ENCODE measurements around the gene NMRK1.

Gene NMRK1

DNA sequence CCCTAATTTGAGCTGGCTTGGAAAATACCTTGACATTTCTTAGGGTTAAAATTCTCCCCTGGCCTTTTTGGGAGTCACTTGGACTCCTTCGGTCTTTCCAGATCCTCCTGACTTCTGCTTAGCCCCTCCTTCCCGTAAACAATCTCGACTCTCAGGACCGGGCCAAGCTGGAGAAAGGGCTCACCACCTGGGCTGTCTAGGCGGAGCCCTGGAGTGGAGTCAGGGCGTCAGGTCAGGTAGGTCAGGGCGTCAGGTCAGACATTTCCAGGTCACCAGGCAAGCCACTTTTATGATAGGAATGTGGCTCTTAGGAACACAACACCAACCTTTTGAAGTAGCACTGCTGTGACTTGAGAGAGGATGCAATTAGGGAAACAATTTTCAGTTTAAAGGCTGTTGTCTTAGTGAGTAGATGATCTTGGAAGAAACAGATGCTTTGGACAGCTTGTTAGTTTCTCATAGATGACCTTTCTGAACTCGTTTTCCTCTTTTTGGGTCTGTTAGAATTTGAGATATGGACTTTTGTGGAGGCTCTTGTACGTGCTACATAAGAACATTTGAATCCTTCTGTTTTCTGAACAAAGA is 13.1 kb upstream of the NMRK1 start:
- no peak for DNase-seq

DNA sequence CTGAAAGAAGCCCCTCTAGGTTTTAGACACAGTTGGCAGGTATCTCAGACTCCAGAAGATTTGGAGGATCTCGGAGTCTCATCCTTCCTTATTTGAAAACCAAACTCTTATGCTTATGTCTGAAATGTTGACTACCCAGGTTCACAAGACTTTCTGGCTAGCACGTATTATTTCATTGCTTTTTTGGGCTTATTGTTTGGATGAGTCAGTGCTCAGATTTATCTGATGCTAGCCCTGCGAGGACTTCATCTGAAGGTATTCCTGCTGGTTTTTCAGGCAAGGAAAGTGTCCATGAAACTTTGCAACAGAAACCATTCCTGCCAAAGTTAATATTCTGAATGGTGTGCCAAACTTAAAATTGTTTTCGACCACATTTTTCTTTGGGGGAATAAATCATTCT is 8.8 kb upstream of the NMRK1 start:
- DNase-seq = no peak

DNA sequence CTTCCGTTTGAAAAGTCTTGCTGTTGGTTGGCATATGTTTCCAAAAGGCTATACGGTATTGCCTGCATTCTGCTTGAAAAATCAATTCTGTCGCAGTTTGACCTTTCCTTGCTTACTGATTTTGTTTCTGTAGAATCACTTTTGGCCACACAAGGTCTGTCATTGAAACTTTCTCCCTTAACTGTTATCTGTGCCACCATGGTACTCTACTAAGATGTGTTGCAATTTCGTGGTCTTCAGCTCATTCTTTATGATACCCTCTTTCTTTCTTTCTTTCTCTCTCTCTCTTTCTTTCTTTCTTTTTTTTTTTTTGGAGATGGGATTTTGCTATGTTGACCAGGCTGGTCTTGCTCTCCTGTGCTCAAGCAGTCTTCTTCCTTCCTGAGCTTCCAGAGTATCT is 4.8 kb upstream of the NMRK1 start:
- DNase-seq = no peak

DNA sequence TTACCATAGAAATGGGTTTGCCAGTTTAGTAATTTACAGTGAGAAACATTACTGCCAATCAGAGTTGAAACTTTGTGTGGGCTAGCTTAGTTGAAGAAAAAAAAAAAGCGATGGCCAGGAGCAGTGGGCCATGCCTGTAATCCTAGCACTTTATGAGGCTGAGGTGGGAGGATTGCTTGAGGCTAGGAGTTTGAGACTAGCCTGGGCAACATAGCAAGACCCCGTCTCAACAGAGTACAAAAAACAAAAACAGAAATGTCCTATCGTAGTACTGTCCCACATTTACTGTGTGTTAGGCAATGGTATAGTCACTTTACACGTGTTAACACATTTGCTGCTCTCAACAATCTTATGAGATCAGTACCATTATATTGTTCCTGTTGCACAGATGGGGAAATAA is 2.6 kb upstream of the NMRK1 start:
- no peak for DNase-seq

DNA sequence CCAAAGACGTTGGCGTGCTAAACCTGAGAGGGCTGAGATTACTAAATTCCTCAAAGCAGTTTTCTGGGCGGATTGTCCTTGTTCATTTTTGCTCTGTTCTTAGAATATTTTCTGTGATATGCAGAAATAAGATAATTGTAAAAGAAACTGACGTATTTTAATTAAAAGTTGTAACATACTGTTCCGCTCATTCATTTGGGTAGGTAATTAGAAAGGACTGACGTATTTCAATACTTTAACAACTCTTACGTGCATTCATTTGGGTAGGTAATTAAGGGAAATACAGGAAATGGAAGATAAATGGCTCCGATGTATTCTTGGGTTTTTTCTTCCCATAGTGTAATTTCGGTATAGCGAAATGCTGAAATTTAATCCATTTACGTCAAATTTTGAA is 1.4 kb upstream of the NMRK1 start:
- DNase-seq = no peak

DNA sequence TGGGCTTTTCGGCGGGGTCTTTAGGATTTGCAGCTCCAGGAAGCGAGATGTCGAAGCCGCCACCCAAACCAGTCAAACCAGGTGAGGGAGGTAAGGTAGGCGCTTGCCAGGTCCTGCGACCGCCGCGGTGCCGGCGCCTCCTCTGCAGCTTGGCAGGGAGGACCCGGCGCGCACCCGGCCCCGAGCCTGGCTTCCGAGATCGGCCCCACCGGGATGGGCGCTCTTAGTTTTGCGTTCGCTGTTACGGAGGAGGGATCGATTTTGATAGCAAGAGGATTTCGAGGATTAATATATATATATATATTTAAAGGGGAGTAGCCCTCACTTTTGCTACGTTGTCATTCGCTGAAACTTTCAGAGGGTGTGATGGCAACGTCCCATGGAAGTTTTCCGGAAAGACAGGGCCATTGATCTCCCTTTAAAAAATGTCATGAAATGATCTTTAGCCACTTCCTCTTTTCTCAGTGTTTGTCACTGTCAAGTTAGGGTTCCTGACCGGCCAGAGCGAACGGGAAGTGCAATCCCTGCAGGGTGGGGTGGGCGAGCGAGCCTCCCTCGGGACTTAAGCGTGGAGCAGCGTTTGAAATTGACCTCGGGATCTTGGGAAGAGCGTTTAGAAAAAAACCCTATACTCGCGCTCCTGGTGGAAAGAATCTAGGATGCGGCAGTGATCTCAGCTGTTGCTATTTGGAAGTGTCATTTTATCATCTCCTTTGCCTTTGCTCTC is 854 bp upstream of the NMRK1 start:
- peak; percentile 66 for DNase-seq

DNA sequence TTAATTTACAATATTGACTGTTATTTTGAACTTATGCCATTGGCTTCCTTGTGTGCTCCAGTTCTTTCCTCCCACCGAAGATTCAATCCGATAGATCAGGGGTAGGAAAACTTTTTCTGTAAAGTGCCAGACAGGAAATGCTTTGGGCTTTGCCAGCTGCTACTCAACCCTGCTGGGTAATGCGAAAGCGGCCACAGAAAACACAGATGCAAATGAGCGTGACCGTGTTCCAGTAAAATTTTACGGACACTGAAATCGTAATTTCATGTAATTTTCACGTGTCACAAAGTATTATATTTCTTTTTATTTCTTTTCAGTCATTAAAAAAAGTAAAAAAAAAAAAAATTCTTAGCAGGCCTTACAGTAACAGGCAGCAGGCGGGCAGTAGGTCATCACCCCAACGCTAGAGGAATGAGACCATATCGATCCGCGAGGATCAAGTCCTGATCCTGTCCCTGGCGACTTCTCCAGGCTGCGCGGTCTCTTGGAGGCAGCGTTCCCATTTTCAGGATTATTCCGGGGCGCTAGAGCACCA is 599 bp downstream of the NMRK1 start:
- DNase-seq = peak; percentile 46

DNA sequence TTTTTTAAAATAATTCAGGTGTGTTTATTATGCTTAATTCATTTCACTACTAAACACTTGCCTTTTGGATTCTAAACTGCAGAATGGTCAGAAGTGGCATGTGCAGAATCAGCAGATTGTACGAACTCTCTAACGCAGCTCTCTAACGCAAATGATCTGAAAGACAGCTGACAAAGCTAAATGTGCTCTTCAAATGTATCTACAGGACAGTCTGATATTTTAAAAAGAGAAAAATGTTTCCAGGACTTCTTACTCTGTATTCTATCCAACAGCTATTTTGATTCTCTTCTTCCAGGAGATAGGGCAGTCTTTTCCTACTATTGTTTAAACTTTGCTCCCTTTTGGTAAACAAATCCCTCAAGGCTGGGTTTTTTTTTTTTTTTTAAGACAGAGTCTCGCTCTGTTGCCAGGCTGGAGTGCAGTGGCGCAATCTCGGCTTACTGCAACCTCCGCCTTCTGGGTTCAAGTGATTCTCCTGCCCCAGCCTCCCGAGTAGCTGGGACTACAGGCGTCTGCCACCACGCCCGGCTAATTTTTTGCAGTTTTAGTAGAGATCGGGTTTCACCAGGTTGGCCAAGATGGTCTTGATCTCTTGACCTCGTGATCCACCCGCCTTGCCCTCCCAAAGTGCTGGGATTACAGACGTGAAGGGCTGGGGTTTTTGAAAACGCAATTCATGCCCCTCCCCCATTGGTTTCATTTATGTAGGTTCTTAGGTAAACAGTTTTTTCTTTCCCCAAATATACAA is 1.2 kb downstream of the NMRK1 start:
- DNase-seq = no peak

DNA sequence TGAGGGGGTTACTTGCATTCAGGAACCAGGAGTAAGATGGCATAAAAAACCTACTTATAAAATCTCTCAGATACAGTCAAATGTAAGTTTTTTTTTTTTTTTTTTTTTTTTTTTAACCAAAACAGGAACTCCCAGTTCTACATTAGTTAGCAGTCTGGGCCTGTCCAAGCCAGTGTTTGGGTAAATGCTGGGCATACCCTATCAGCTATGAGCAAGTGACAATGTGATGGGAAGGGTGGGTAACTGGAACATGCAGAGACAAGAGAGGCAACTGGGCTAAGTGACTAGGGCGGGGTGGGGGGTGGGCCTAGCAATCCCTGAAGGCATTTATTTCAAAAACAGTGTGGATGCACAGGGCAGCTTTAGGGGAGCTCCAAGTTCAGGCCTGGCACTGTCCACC is 2.3 kb downstream of the NMRK1 start:
- DNase-seq = no peak

DNA sequence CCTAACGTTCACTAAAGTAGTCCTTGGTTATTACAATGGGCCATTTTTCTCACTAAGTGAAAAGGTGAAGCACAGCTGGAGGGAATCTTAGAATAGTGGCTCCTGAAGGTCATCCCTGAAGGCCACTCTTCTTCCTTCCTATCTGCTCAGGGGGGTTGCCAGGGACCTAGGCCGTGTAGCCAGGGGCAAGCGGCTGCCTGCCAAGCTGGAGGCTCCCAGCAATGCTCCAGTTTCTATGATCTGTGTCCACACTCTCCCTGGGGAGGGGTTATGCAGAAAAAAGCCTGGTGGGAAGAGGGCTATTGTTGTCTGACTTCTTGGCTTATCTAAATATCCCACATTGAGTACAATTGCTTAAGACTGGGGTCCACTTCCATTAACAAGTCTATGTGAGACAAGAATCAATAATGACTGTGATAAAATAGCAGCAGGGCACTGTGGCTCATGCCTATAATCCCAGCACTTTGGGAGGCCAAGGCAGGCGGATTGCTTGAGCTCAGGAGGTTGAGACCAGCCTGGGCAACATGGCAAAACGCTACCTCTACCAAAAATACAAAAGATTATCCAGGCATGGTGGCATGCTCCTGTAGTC is 3.8 kb downstream of the NMRK1 start:
- no peak for DNase-seq

DNA sequence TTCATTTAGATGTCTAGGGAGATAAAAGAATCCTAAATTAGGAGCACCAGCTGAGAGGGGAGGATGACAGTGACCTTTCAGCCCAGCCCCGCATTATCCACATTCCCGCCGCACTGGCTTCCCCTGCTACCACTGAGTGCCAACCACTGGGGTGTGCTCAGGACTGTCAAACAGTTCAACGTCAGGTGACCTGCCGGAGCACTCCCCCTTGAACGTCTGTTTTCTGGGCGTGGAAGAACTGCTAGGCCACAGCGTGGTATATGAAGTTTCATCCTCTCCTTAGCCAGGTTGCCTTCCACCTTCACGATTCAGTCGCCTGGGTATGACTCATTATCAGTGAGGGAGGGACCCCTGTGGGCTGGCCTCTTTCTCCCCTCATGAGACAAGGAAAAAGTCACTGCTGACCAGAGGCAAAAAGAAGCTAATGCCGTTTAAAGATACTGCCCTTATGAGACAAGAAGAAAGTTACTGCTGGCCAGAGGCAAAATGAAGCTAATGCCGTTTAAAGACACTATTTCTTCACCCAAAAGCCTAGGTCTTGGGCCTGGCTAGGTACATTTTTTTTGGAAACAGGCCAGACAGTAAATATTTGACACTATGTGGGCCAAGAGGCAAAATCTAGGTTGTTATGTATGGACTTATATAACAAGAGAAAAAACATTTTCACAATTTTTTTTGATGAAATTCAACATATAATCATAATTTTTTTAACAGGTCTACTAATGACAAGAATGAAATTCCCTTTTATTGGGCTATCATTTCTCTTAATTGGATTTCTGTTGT is 4.6 kb downstream of the NMRK1 start:
- DNase-seq = no peak

DNA sequence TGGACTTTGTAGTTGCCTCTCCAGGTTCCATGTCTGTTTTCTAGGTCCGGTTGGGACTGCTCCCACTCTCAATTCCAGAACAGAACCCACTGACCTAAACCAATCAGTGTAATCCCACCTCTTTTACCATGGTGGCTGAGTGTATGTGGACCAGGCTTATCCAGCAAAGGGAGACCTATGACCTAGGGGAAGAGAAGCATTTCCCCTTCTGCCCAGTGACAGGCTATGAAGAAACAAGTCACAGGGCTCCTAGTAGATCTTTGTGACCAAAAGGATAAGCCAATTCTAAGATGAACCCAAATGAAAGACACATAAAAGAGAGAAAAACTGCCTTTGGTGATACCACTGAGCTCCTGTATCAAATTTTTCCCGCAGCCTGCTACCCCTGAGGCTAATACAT is 6.3 kb downstream of the NMRK1 start:
- no peak for DNase-seq

DNA sequence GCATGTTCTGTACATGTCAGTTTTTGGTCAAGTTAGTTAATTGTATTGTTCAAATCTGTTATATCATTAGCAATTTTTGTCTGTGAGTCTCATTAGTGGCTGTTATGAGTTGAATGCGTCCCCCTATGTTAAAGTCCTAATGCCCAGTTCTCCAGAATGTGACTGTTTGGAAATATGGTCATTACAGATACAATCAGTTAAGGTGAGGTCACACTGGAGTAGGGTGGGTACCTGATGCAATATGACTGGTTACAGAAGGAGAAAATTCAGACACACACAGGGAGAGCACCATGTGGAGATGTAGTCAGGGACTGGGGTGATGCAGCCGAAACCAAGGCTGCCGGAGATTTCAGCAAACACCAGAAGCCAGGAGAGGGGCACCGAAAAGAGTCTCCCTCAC is 15.1 kb downstream of the NMRK1 start:
- DNase-seq = no peak

DNA sequence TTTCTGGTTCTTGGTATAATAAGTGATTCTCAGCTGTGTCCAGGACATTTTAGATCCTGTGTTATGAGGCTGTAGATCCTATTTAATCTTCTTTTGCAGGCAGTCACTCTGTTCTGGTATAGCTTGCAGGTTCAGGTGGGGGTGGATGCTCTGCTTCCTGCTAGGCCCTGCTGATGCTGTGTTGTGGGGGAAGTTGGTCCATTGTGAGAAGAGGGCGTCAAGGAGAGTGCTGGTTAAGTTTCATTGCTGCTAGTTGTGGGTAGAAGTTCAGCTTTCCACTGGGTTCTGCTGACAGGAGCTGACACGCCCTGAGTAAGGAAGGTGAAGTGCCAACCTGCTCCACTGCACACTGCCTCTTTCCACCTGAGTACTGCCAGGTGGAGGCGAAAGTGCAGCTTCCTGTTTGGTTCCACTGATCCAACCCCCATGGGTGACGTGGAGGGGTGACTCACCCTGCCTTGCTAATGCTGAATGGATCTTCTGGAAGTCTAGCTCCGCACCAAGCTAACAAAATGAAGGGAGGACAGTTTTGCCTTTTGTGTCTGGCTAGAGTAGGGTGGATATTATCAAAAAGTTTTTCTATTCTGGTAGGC is 16.3 kb downstream of the NMRK1 start:
- DNase-seq = no peak

DNA sequence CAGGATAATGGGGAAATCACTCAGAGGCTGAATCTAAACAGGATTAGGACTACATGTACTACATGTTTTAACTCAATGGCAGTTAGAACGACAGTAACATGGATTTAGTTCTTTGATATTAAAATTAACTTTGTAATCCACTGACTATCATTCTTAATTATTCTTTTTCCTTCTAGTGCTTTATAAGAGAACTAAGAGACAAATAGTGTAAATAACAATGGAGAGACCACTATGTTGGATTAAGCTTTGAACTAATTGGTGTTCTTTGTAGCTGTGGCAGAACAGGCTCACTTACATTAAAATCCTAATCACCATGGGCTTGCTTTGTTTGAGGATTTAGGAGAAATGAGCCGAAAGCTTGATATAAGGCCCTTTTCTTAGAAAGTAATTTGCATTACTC is 18.8 kb downstream of the NMRK1 start:
- DNase-seq = no peak

DNA sequence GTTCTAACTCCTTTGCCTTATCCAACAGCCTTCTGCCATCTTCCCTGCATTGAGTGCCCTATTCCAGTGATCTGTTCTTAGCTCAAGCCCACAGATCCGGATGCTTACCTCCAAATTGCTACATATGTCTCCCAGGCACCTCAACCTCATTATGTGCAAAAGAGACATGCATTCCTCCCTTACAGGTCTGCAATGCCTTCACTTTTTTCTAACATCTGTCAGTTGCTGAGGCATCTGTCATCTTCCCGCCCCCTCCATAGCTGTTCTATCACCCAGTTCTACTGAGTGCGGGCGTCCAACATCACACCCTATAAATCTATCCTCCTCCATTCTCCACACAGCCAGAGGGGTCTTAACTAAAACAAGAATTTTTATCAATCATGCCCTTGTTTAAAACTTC is 20.1 kb downstream of the NMRK1 start:
- no peak for DNase-seq

DNA sequence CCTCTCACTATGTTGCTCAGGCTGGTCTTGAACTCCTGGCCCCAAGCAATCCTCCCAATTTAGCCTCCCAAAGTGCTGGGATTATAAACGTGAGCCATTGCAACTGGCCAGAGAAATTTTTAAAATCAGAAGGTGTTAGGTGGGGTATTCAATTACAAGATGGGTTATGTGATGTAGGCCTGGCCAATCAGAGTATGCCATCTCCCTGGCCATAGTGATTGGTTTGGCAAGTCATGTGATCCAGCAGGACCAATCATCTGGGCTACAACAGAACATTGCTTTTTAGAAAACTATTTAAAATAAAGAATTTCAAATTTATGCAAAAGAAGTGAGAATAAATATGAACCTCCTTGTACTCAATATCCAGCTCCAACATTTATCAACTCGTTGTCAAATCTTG is 22.4 kb downstream of the NMRK1 start:
- no peak for DNase-seq

DNA sequence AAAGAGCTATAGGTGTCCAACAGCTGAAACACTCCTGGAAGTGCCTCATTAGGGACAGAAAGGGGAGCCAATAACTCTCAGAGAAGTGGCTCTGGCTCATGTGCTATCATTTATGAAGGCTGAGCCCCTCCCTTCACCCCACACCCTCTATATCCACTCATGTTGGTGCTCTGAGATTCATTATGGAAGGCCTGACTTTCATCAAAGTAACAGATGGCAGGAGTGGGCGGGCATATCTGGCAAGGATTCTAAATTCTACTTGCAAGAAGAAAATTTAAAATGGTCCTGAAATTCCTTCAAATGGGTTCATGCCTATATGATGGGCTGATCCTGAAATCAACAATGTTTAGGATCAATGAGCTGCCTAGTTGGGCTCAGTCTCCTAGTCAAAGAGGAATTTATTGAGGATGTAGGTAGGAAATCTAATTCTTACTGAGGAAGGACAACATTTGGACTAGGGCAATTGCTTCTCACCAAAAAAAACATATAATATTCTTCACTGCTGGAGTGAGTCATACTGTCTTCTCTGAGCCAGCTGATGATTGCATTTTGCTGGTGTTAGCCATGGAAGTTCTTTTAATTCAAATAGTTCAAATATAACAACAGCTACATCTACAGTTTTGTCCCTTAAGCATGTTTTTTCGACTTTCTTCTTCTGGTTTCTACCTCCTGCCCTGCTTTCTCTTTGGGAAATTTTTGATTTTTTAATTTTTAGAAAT is 23.5 kb downstream of the NMRK1 start:
- peak; percentile 49 for DNase-seq

DNA sequence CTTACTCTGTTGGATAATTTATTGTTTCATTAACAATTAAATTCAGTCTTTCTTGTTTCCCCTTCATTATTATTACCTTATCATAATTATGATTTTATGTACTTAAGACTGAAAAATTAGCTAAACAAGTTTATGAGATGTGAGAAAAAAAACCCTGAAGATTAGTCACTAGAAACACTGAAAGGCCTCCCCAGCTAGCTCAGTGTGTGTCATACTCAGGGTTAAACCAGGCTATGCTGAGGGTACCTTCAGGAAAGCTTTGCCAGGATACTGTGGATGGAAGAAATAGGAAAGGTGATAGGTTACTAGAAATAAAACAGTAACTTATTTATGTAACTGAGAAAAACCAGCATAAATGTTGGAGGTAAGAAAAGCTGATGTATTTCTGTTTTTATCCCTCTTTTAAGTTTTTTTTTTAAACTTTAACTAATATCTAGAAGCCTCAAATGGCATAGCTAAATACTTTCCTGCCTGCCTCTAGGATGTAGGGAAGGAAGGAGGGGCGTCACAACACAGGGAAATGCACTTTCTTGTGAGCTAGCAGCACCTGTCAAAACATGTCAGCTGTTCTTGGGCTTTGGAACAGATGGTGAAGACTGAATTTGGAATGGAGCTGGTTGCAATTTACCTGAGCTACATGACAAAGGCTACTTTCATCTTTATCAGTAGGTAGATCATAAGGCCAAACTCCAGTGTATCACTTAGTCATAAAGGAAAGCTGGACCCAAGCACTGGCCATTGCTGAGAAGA is 24.2 kb downstream of the NMRK1 start:
- no peak for DNase-seq

DNA sequence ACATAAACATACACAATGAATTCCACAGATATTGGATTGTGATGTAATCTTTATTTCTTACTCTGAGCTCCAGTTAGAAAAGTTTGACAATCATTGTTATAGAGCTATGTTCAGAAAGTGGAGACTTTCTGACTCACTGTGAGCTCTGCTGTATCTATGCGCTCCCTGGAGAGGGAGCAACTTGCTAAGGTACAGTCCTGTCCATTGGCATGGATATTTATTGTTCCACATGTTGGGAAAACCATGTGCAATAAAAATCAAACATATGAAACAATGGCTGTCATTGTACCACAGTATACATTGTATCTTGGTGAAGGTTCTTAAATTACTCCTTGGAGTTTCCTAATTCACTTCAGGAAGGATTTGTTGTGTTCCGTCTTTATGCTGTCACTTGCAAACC is 26.8 kb downstream of the NMRK1 start:
- no peak for DNase-seq
